NCI-H2227 (cell line): ENCODE measurements around the gene DHRS7.

Experiments
- DNase-seq: peaks from one replicate; lab custom pipeline; 2025; ENCODE audit not compliant: unreplicated experiment; lab: John Stamatoyannopoulos, UW

DHRS7 gene

GRCh38 chr14:60188115-60188514, 22.9 kb upstream of the DHRS7 start:
- no peak for DNase-seq

DNA sequence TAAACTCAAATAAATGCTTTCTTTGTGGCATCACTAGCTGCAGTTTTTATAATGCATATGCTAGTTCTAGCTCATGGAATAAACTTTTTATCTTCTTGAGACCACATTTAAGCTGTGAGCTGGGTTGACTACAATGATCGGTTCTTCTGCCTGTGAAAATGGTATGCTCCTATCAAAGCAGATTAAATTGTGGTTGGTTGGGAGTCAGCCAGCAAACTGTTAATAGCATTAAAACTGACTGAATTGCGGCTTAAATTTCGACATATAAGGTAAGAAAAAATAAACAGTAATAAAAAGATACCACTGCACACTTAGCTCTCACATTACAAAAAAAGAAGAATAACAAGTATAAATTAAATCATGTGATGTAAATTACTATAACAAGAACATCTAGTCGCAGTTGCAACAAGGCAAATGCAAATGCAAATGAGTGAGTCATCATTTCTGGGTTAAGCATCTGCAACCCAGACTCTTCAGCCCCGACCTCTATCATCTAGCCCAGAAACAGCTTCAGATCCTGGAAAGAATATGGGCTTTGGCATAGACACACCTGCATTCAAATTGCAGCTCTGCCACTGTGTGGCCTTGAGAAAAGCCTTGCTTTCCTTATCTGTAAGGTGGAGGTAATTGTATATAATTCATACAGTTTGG, 19.8 kb upstream of the DHRS7 start:
- no peak for DNase-seq

DNA sequence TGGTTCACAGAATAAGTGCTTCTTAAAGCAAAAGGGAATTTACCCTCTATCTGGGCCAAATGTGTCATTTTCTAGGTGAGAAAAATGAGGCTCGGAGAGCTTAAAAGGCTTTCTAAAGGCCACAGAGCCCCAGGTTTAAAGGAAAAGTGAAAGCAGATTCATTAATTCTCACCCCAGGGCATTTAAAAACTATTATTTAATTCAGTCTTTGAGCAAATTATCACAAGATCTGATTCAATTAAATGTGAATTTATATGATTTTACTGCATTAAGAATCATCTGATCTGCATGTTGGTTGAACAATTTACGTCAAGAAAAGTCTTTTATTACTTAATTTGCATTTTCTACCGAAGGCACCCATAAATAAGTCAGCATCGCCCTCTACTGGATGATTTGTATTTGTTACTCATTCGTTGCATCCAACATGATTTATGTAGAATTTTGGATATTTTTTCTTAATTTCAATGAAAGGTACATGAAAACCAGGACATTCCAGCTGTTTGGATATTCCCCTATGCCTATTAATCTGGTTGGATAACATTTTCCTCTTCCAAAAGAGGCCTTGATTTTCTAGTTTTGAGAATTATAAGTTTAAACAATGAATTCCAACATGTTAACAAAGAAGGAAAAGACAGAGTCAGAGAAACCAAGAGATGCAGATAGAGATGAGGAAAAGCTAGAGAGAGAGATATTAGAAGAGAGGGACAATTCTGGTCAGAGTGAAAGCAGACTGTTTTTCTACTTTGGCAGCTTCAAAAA, 19.1 kb upstream of the DHRS7 start:
- DNase-seq = peak; percentile 76

- DNase-seq = no peak
Measured at GRCh38 chr14:60183741-60184140, 18.5 kb upstream of the DHRS7 start.

DNA sequence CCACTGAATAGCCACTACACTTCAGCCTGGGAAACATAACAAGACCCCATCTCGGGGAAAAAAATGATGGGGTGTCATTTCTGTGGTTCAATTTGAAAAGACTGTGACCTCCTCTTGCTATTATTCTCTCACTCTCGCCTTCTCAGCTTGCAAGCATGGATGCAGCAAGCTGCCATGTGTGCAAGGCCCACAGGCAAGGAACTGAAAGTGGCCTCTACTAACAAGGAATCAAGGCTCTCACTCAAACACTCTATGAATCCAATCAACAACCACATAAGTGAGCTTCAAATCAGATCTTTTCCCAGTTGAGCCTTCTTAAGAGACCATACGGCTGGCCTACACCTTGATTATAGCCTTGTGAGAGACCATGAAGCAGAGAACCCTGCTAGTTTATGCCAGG, 17.9 kb upstream of the DHRS7 start:
- no peak for DNase-seq

DNA sequence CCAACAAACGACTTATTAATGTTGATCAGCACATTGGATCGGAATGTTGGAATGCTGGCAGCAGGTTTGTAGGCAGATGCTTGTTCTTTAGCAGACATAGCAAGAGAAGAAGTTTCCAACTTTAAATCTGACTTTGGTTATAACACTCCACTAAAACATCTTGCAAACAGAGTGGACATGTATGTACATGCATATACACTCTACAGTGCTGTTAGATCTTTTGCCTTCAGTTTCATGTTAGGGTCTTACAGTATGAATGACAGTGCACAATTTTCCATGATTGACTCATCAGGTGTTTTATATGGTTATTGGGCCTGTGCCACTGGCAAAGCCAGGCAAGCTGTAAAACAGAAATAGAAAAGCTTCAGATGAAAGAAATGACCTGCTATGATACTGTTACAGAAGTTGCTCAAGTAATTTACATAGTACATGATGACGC, 14.3 kb upstream of the DHRS7 start:
- DNase-seq = no peak

DNA sequence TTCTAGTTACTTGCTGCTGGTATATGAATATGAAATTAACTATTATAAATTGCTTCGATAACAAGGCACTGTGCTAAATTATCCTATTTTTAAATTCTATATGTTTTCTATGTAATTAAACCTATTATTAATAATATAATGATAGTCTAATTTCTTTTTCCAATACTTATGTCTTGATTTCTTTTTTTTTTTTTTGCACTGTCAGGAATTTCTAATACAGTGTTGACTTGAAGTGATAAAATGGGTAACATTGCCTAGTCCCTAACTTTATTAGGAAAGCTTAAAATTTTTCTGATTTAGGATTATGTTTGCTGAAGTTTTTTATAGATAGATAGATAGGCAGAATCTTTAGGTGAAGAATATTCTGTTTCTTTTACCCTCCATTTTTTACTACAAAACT, 13.6 kb upstream of the DHRS7 start:
- DNase-seq = no peak

DNA sequence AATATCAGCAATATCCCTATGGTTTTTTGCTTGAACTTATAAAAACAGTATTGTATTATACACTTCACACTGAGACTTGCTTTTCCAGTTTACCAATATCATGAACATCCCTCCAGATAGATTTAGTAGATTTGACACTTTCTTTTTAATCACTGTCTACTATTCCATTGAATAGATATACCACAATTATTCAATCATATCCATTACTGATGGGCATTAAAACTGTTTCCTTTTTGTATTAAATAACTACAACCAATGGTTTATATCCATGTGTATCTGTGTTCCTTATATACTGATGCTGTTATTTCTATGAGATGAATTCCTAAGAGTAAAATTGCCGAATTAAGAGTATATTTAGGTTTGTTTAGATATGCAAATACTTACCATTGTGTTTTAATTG, 13.0 kb upstream of the DHRS7 start:
- DNase-seq = no peak

GRCh38 chr14:60175255-60175902, 10.2 kb upstream of the DHRS7 start:
- DNase-seq = no peak

- no peak for DNase-seq
Measured at GRCh38 chr14:60174352-60175254, 9.4 kb upstream of the DHRS7 start.

GRCh38 chr14:60171690-60172089, 6.5 kb upstream of the DHRS7 start:
- DNase-seq = no peak

GRCh38 chr14:60170948-60171347, 5.8 kb upstream of the DHRS7 start:
- no peak for DNase-seq

GRCh38 chr14:60169722-60170121, 4.5 kb upstream of the DHRS7 start:
- DNase-seq = no peak

GRCh38 chr14:60166142-60166541, 944 bp upstream of the DHRS7 start:
- DNase-seq = no peak

DNA sequence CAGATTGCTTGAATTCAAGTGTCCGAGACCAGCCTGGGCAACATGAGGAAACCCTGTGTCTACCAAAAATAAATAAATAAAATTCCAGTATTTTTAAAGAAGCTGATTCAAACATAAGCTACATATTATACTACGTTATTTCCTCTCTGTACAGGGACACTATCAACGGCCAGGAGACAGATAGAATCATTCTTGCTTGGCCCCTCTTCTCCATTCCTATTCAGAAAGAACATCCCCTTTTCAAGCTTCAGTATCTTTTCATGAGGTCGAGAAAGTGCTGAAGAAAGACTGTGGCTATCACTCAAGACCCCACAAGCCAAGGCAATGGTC, 314 bp upstream of the DHRS7 start:
- no peak for DNase-seq

DNA sequence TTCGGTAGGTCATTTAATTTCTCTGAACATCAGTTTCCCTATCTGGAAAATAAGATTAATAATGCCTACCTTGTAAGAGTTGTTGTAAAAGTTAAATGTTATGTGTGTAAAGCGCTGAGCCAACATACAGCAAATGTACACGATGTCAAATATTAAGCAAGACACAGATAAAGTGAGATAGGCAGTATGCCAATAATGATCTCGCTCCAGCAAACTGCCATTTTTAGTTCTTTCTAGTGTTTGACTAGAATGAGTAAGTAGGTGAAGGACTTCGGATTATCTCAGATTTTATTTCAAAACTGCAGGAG, 840 bp downstream of the DHRS7 start:
- DNase-seq = no peak

DNA sequence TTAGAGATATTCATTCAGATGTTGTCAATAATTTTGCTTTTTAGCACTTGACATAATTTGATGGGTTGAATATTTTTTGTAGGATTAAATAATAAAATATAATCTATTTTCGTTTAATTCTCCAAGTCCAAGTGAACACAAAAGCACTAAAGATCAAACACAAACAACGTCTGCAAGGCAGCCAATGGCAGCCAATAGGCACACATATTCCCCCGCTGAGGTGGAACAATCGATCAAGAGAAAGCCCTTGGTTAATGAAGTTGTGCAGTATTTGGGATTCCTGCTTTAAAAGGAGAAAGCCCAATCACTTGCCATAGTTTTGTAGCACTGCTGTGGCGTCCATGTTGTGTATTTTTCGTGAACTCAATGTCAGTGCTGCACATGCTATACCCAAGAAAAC, 1.5 kb downstream of the DHRS7 start:
- no peak for DNase-seq

DNA sequence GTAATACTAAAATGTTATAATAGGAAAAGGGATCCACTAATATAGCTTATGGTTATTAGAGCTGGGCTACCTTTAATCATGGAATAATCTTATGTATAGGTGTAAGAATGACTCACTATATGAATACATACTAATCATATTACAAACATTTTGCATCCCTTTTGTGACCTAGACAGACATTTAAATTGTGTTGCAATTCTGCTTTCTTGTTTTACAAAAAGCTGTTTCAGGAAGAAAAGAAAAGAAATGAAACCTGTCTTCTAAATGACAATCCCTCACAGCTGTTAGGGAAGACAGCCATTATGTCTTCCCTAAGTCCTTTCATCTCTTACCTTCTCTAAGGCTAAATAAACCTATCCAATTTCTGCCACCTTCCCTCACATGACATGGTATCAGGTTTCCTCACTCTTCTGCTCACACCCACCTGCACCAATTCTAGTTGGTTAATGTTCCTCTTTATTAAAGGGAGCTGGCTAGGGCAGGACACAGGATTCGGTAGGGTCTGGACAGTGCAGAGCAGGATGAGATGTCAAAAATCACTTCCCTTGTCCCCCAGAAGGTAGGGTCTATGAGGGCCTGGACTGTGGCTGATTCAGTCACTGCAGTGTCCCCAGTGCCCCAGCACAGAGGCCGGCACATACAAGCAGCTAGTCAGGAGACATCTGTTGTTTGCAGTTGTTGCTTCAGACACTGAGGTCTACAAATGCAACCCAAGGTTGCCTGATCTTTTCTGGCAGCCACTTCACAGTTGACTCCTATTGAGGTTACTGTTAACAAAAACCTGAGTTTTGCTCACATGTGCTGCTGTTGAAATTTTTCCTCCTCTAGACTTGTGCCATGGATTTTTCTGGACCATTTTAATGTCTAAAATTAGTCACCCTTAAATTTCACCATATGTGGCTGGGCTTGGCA, 3.7 kb downstream of the DHRS7 start:
- no peak for DNase-seq

- DNase-seq = no peak
Measured at GRCh38 chr14:60160422-60160821, 4.8 kb downstream of the DHRS7 start.

DNA sequence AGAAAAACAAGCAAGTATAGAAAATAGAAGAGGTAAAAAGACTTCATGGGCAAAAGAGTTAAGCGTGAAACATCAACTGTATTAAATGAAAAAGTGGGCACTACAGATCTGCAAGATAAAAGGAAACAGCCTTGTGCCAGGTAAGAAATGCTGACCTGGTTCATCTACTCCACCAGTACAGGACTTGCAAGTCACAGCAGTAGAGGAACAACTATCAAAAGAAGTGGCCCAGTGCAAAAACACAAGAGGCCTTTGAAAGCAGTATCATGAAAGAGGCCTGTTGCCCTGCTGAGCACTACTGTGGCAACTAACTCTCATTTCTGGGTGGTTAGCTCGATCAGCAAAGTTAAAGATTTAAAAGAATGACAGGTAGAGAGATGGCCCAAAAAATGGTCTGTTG, 10.5 kb downstream of the DHRS7 start:
- no peak for DNase-seq

DNA sequence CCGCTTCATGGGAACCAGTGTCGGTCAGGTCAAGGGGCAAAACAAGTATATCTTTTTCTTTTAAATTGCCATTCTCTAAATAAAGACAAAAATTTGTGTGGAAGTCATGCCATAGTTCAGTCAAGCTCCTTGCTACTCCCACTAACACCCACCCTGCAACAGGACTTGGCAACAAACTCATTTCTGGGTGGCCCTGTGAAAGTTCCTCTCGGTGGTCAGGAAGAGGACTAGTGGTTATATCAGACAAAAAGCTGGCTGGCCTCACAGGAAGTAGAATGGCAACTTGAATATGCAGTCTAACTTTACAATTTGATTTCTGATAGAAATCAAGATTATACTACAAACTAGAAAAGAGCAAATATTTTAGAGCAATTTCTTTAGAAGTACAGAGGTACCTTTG, 11.2 kb downstream of the DHRS7 start:
- DNase-seq = no peak
